DOHH2 (cell line): ENCODE results near the gene DPRX.

ENCODE experiments used
- H3F3A ChIP-seq: fragments of 200-600 bp; sonication (generic), shearing (Covaris generic); 2 replicates; pipeline ENCODE4 v1.6.0; 2016; ENCODE audit warnings: antibody characterized with exemption, mild to moderate bottlenecking; ENCODE audit not compliant: control insufficient read depth, insufficient read depth
- H3K27ac ChIP-seq: fragments of 200-600 bp; sonication (generic); 2 replicates; pipeline ENCODE4 v1.5.1; 2014; ENCODE audit warnings: low read depth, mild to moderate bottlenecking, low read length, moderate library complexity
- H3K27me3 ChIP-seq: fragments of 200-600 bp; sonication (generic); 2 replicates; pipeline ENCODE4 v1.6.1; 2014; ENCODE audit warnings: mild to moderate bottlenecking, low read length, mixed read lengths; ENCODE audit not compliant: control insufficient read depth
- H3K36me3 ChIP-seq: fragments of 200-600 bp; sonication (generic); 2 replicates; pipeline ENCODE4 v1.6.1; 2014; ENCODE audit warnings: mild to moderate bottlenecking, low read length, moderate library complexity, mixed read lengths; ENCODE audit not compliant: control insufficient read depth
- H3K4me1 ChIP-seq: fragments of 200-600 bp; sonication (generic); 2 replicates; pipeline ENCODE4 v1.6.1; 2014; ENCODE audit warnings: mild to moderate bottlenecking, low read length, mixed read lengths; ENCODE audit not compliant: control insufficient read depth
- H3K4me2 ChIP-seq: fragments of 200-600 bp; sonication (generic); 2 replicates; pipeline ENCODE4 v1.6.0; 2014; ENCODE audit warnings: mild to moderate bottlenecking, low read length, moderate library complexity
- H3K4me3 ChIP-seq: fragments of 200-600 bp; sonication (generic); 2 replicates; pipeline ENCODE4 v1.5.1; 2014; ENCODE audit warnings: mild to moderate bottlenecking, low read length, mixed read lengths
- H3K79me2 ChIP-seq: fragments of 200-600 bp; sonication (generic); 2 replicates; pipeline ENCODE4 v1.6.1; 2014; ENCODE audit warnings: mild to moderate bottlenecking, low read length, mixed read lengths; ENCODE audit not compliant: control insufficient read depth
- H3K9me2 ChIP-seq: fragments of 200-600 bp; sonication (generic); replicated peaks from 2 replicates; pipeline ENCODE4 v1.6.1; 2014; ENCODE audit warnings: mild to moderate bottlenecking, low read length, mixed read lengths; ENCODE audit not compliant: control insufficient read depth
- H3K9me3 ChIP-seq: fragments of 200-600 bp; sonication (generic); 2 replicates; pipeline ENCODE4 v1.6.1; 2014; ENCODE audit warnings: antibody characterized with exemption, low read length, mixed read lengths; ENCODE audit not compliant: control insufficient read depth, insufficient read depth
- H4K20me1 ChIP-seq: fragments of 200-600 bp; sonication (generic); 2 replicates; pipeline ENCODE4 v1.6.0; 2014; ENCODE audit warnings: low read depth, mild to moderate bottlenecking, antibody characterized with exemption, low read length, moderate library complexity; ENCODE audit not compliant: control insufficient read depth, insufficient read depth
- EZH2phosphoT487 ChIP-seq: fragments of 200-600 bp; sonication (generic); IDR thresholded peaks from 2 replicates; pipeline ENCODE4 v1.6.1; 2017; ENCODE audit warnings: borderline replicate concordance, mild to moderate bottlenecking, antibody characterized with exemption, low read length, moderate library complexity, mixed read lengths
- TF ChIP-seq, protein P1 (sequence below): fragments of 200-600 bp; sonication (generic); IDR thresholded peaks from one replicate; pipeline ENCODE4 v1.5.1; 2014; ENCODE audit warnings: antibody characterized with exemption, mild to moderate bottlenecking, low read depth, low read length; ENCODE audit not compliant: poor library complexity, severe bottlenecking

The DPRX gene

DNA sequence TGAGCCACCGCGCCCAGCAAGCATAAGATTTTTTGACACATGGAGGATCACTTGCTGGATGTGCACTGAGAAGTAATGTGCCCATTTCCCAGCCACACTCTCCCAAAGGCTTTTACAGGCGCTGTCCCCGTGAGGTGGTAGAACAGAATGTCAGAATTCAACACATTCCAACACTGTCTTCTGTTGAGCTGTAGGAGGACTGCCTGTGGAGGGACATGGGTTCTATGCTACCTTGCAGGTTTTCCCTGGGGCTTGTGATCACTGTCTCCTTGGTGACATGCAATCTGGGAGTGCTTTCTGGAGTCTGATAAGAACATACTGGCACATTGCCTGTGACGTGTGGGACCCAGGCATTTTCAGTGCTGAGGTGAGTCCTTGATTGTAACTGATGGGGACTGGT lies 38.5 kb downstream of the DPRX start:
- Histone ChIP-seq H3K4me1 (no peaks in the 10 kb centered on the region), H3K9me2 (no peaks in the 10 kb centered on the region), H3K9me3 (no peaks in the 10 kb centered on the region; the same call in 1 of the 2 replicates), H4K20me1 (no peaks in the 10 kb centered on the region), H3K27me3 (no peaks in the 10 kb centered on the region), H3K27ac (no peak overlapping the region), H3K4me2 (no peak overlapping the region), H3K36me3 (no peaks in the 10 kb centered on the region), H3F3A (no peaks in the 10 kb centered on the region), H3K79me2 (no peaks in the 10 kb centered on the region), H3K4me3 (no peak overlapping the region)
- TF ChIP-seq, protein P1, sequence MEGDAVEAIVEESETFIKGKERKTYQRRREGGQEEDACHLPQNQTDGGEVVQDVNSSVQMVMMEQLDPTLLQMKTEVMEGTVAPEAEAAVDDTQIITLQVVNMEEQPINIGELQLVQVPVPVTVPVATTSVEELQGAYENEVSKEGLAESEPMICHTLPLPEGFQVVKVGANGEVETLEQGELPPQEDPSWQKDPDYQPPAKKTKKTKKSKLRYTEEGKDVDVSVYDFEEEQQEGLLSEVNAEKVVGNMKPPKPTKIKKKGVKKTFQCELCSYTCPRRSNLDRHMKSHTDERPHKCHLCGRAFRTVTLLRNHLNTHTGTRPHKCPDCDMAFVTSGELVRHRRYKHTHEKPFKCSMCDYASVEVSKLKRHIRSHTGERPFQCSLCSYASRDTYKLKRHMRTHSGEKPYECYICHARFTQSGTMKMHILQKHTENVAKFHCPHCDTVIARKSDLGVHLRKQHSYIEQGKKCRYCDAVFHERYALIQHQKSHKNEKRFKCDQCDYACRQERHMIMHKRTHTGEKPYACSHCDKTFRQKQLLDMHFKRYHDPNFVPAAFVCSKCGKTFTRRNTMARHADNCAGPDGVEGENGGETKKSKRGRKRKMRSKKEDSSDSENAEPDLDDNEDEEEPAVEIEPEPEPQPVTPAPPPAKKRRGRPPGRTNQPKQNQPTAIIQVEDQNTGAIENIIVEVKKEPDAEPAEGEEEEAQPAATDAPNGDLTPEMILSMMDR: no peak
- TF ChIP-seq EZH2phosphoT487: no peak

DNA sequence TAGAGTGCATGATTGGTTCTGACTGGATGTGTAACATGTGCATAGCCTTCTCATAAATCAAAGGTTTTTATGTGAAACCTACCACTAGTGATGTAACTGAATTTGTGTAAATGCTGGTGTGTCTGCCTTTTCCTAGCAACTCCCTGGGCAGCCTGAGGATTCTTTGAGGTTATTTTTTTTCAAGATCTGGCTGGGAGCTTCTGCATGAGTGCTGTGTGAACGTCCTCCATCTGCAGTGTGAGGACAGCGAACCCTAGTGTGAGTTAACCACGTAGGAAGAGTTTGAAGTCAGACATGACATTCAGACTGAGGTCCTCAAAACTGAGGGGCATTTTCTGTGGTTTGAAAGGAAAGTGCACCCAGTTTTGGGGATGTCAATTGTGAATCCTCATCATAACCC lies 39.9 kb downstream of the DPRX start:
- H3K4me2 ChIP-seq: no peak overlapping the region
- no peaks in the 10 kb centered on the region for H3K36me3 ChIP-seq
- H3K27me3 ChIP-seq: no peaks in the 10 kb centered on the region
- H3K79me2 ChIP-seq: no peaks in the 10 kb centered on the region
- no peaks in the 10 kb centered on the region for H3K9me2 ChIP-seq
- no peaks in the 10 kb centered on the region for H4K20me1 ChIP-seq
- H3F3A ChIP-seq: no peaks in the 10 kb centered on the region
- no peak for TF ChIP-seq EZH2phosphoT487
- TF ChIP-seq, protein P1: no peak
- H3K4me3 ChIP-seq: no peak overlapping the region
- H3K4me1 ChIP-seq: no peaks in the 10 kb centered on the region
- H3K9me3 ChIP-seq: no peaks in the 10 kb centered on the region; the same call in 1 of the 2 replicates
- no peak overlapping the region for H3K27ac ChIP-seq
